Rectal smooth muscle tissue (tissue), 1 donor: ENCODE data around the gene IP6K2.

Experiments
- H3K27ac ChIP-seq: one replicate; pipeline ENCODE4 v1.7.0; 2013; ENCODE audit warnings: low read depth, low read length, inconsistent platforms
- H3K27me3 ChIP-seq: one replicate; pipeline ENCODE4 v1.7.0; 2013; ENCODE audit warnings: low read length; ENCODE audit not compliant: control insufficient read depth, insufficient read depth
- H3K36me3 ChIP-seq: one replicate; pipeline ENCODE4 v1.7.0; 2013; ENCODE audit warnings: low read length; ENCODE audit not compliant: control insufficient read depth, insufficient read depth
- H3K4me1 ChIP-seq: one replicate; pipeline ENCODE4 v1.7.0; 2013; ENCODE audit warnings: low read length; ENCODE audit not compliant: control insufficient read depth, insufficient read depth
- H3K4me3 ChIP-seq: one replicate; pipeline ENCODE4 v1.7.0; 2013; ENCODE audit warnings: low read length
- H3K9ac ChIP-seq: one replicate; pipeline ENCODE4 v1.7.0; 2013; ENCODE audit warnings: low read length

Gene IP6K2

GRCh38 chr3:48716508-48716981 is 476 bp downstream of the IP6K2 start:
- Histone ChIP-seq H3K27ac (peak overlapping the region; percentile 76), H3K4me3 (peak overlapping the region; percentile 70), H3K9ac (peak overlapping the region; percentile 99), H3K36me3 (no peaks in the 10 kb centered on the region), H3K27me3 (no peaks in the 10 kb centered on the region), H3K4me1 (peaks cover 13% of the 10 kb centered on the region)

GRCh38 chr3:48715174-48715800 is 1.7 kb downstream of the IP6K2 start:
- H3K36me3 ChIP-seq = no peaks in the 10 kb centered on the region
- peaks cover 13% of the 10 kb centered on the region for H3K4me1 ChIP-seq
- H3K27me3 ChIP-seq = no peaks in the 10 kb centered on the region
- H3K9ac ChIP-seq = no peak overlapping the region
- H3K4me3 ChIP-seq = peak overlapping the region; percentile 29
- no peak overlapping the region for H3K27ac ChIP-seq

GRCh38 chr3:48711727-48712126 is 5.3 kb downstream of the IP6K2 start:
- Histone ChIP-seq H3K9ac (no peak overlapping the region), H3K27me3 (no peaks in the 10 kb centered on the region), H3K36me3 (peaks cover 10% of the 10 kb centered on the region), H3K4me1 (peaks cover 13% of the 10 kb centered on the region), H3K27ac (no peak overlapping the region), H3K4me3 (no peak overlapping the region)

GRCh38 chr3:48709051-48709461 is 8.0 kb downstream of the IP6K2 start:
- H3K4me1 ChIP-seq = peaks cover 4% of the 10 kb centered on the region
- no peak overlapping the region for H3K27ac ChIP-seq
- H3K27me3 ChIP-seq = no peaks in the 10 kb centered on the region
- H3K4me3 ChIP-seq = no peak overlapping the region
- H3K36me3 ChIP-seq = peaks cover 10% of the 10 kb centered on the region
- no peak overlapping the region for H3K9ac ChIP-seq

- Histone ChIP-seq H3K27ac (no peak overlapping the region), H3K9ac (no peak overlapping the region), H3K4me1 (peaks cover 4% of the 10 kb centered on the region), H3K4me3 (no peak overlapping the region), H3K36me3 (peaks cover 10% of the 10 kb centered on the region), H3K27me3 (no peaks in the 10 kb centered on the region)
Measured at GRCh38 chr3:48708481-48708889, 8.5 kb downstream of the IP6K2 start.

GRCh38 chr3:48707157-48707556 is 9.9 kb downstream of the IP6K2 start:
- H3K4me3 ChIP-seq = no peak overlapping the region
- H3K27me3 ChIP-seq = no peaks in the 10 kb centered on the region
- H3K4me1 ChIP-seq = no peaks in the 10 kb centered on the region
- H3K9ac ChIP-seq = no peak overlapping the region
- H3K27ac ChIP-seq = no peak overlapping the region
- H3K36me3 ChIP-seq = peaks cover 10% of the 10 kb centered on the region

GRCh38 chr3:48702320-48702920 is 14.6 kb downstream of the IP6K2 start:
- Histone ChIP-seq H3K4me3 (no peak overlapping the region), H3K27me3 (no peaks in the 10 kb centered on the region), H3K36me3 (peaks cover 3% of the 10 kb centered on the region), H3K27ac (no peak overlapping the region), H3K9ac (no peak overlapping the region), H3K4me1 (no peaks in the 10 kb centered on the region)

- Histone ChIP-seq H3K4me1 (no peaks in the 10 kb centered on the region), H3K27me3 (no peaks in the 10 kb centered on the region), H3K36me3 (peaks cover 3% of the 10 kb centered on the region), H3K9ac (no peak overlapping the region), H3K27ac (no peak overlapping the region), H3K4me3 (no peak overlapping the region)
Measured at GRCh38 chr3:48700731-48701405, 16.2 kb downstream of the IP6K2 start.

- peaks cover 12% of the 10 kb centered on the region for H3K36me3 ChIP-seq
- H3K4me3 ChIP-seq = no peak overlapping the region
- H3K4me1 ChIP-seq = peaks cover 12% of the 10 kb centered on the region
- no peaks in the 10 kb centered on the region for H3K27me3 ChIP-seq
- H3K9ac ChIP-seq = no peak overlapping the region
- H3K27ac ChIP-seq = no peak overlapping the region
Measured at GRCh38 chr3:48698891-48699290, 18.1 kb downstream of the IP6K2 start.

GRCh38 chr3:48697952-48698351 is 19.1 kb downstream of the IP6K2 start:
- peaks cover 20% of the 10 kb centered on the region for H3K36me3 ChIP-seq
- H3K27me3 ChIP-seq = no peaks in the 10 kb centered on the region
- H3K4me3 ChIP-seq = no peak overlapping the region
- peaks cover 12% of the 10 kb centered on the region for H3K4me1 ChIP-seq
- no peak overlapping the region for H3K27ac ChIP-seq
- H3K9ac ChIP-seq = no peak overlapping the region

- no peaks in the 10 kb centered on the region for H3K27me3 ChIP-seq
- peaks cover 12% of the 10 kb centered on the region for H3K4me1 ChIP-seq
- peaks cover 31% of the 10 kb centered on the region for H3K36me3 ChIP-seq
- no peak overlapping the region for H3K27ac ChIP-seq
- H3K9ac ChIP-seq = no peak overlapping the region
- H3K4me3 ChIP-seq = no peak overlapping the region
Measured at GRCh38 chr3:48696601-48697000, 20.4 kb downstream of the IP6K2 start.

GRCh38 chr3:48696156-48696555 is 20.9 kb downstream of the IP6K2 start:
- no peaks in the 10 kb centered on the region for H3K27me3 ChIP-seq
- peaks cover 12% of the 10 kb centered on the region for H3K4me1 ChIP-seq
- H3K36me3 ChIP-seq = peaks cover 31% of the 10 kb centered on the region
- H3K4me3 ChIP-seq = no peak overlapping the region
- H3K9ac ChIP-seq = no peak overlapping the region
- H3K27ac ChIP-seq = no peak overlapping the region
